H9 (cell line): ENCODE data around the gene GP1BA. TPM values are rescaled to one million over a fixed set of nuclear protein-coding genes. Genes with fewer than 3 reads are reported as not detected.

Source experiments
- DNase-seq: peaks from one replicate; pipeline ENCODE4 v3.0.0-alpha.2; 2017
- H2AFZ ChIP-seq: one replicate; pipeline ENCODE4 v1.6.1; 2013; ENCODE audit warnings: mild to moderate bottlenecking, low read length, control low read depth, moderate library complexity
- H2AK5ac ChIP-seq: 2 replicates; pipeline ENCODE4 v1.6.1; 2013; ENCODE audit warnings: low read length, control low read depth, mixed read lengths; ENCODE audit not compliant: insufficient read length
- H2BK120ac ChIP-seq: one replicate; pipeline ENCODE4 v1.6.1; 2013; ENCODE audit warnings: low read depth, mild to moderate bottlenecking, low read length, control low read depth, inconsistent platforms; ENCODE audit not compliant: poor library complexity, severe bottlenecking
- H2BK12ac ChIP-seq: 2 replicates; pipeline ENCODE4 v1.6.1; 2013; ENCODE audit warnings: low read length, control low read depth, mixed read lengths, low read depth; ENCODE audit not compliant: insufficient read length
- H2BK15ac ChIP-seq: 2 replicates; pipeline ENCODE4 v1.6.1; 2013; ENCODE audit warnings: low read depth, low read length, control low read depth
- H2BK20ac ChIP-seq: one replicate; pipeline ENCODE4 v1.6.1; 2013; ENCODE audit warnings: low read depth, mild to moderate bottlenecking, low read length, control low read depth, inconsistent platforms; ENCODE audit not compliant: poor library complexity, severe bottlenecking
- H2BK5ac ChIP-seq: 2 replicates; pipeline ENCODE4 v1.6.1; 2013; ENCODE audit warnings: low read length, control low read depth, mixed read lengths; ENCODE audit not compliant: insufficient read length
- H3K14ac ChIP-seq: 2 replicates; pipeline ENCODE4 v1.6.1; 2013; ENCODE audit warnings: low read length, control low read depth; ENCODE audit not compliant: insufficient read depth
- H3K18ac ChIP-seq: 2 replicates; pipeline ENCODE4 v1.6.1; 2013; ENCODE audit warnings: low read depth, mild to moderate bottlenecking, mixed read lengths, low read length, control low read depth; ENCODE audit not compliant: insufficient read length
- H3K23ac ChIP-seq: 2 replicates; pipeline ENCODE4 v1.6.1; 2013; ENCODE audit warnings: low read length, control low read depth, mixed read lengths, low read depth; ENCODE audit not compliant: insufficient read length
- H3K23me2 ChIP-seq: 2 replicates; pipeline ENCODE4 v1.6.1; 2013; ENCODE audit warnings: low read depth, mild to moderate bottlenecking, mixed read lengths, low read length, control low read depth; ENCODE audit not compliant: insufficient read length, poor library complexity, severe bottlenecking
- H3K27ac ChIP-seq: 2 replicates; pipeline ENCODE4 v1.5.1; 2013; ENCODE audit warnings: low read length, control low read depth, mixed read lengths, low read depth; ENCODE audit not compliant: insufficient read length
- H3K27me3 ChIP-seq: 2 replicates; pipeline ENCODE4 v1.6.1; 2013; ENCODE audit warnings: low read length, control low read depth, inconsistent platforms; ENCODE audit not compliant: insufficient read depth
- H3K4ac ChIP-seq: 2 replicates; pipeline ENCODE4 v1.6.1; 2013; ENCODE audit warnings: low read depth, mild to moderate bottlenecking, control low read depth, inconsistent platforms, low read length, moderate library complexity
- H3K4me1 ChIP-seq: 2 replicates; pipeline ENCODE4 v1.6.1; 2013; ENCODE audit warnings: low read length, control low read depth, inconsistent platforms; ENCODE audit not compliant: insufficient read depth
- H3K4me2 ChIP-seq: 2 replicates; pipeline ENCODE4 v1.6.1; 2013; ENCODE audit warnings: low read length, control low read depth, mixed read lengths; ENCODE audit not compliant: insufficient read length, insufficient read depth
- H3K56ac ChIP-seq: 2 replicates; pipeline ENCODE4 v1.6.1; 2013; ENCODE audit warnings: low read depth, mild to moderate bottlenecking, mixed read lengths, low read length, control low read depth; ENCODE audit not compliant: insufficient read length
- H3K79me1 ChIP-seq: 2 replicates; pipeline ENCODE4 v1.6.1; 2013; ENCODE audit warnings: low read depth, mild to moderate bottlenecking, moderate library complexity, low read length, control low read depth, inconsistent platforms; ENCODE audit not compliant: insufficient read depth, poor library complexity, severe bottlenecking
- H3K79me2 ChIP-seq: 2 replicates; pipeline ENCODE4 v1.6.1; 2013; ENCODE audit warnings: low read length, control low read depth, inconsistent platforms; ENCODE audit not compliant: insufficient read depth
- H3K9ac ChIP-seq: 2 replicates; pipeline ENCODE4 v1.6.1; 2013; ENCODE audit warnings: low read length, control low read depth, mixed read lengths; ENCODE audit not compliant: insufficient read length; ENCODE audit errors: extremely low read depth
- H3K9me3 ChIP-seq: one replicate; pipeline ENCODE4 v1.6.1; 2013; ENCODE audit warnings: low read depth, low read length, inconsistent platforms; ENCODE audit not compliant: control insufficient read depth
- H3T11ph ChIP-seq: one replicate; pipeline ENCODE4 v1.6.1; 2013; ENCODE audit warnings: mild to moderate bottlenecking, low read length, control low read depth, inconsistent platforms
- H4K20me1 ChIP-seq: one replicate; pipeline ENCODE4 v1.6.1; 2013; ENCODE audit not compliant: control insufficient read depth, insufficient read length, insufficient read depth
- H4K5ac ChIP-seq: 2 replicates; pipeline ENCODE4 v1.6.1; 2013; ENCODE audit warnings: low read depth, mild to moderate bottlenecking, mixed read lengths, low read length, control low read depth; ENCODE audit not compliant: insufficient read length
- H4K8ac ChIP-seq: replicated peaks from 2 replicates; pipeline ENCODE4 v1.6.1; 2013; ENCODE audit warnings: low read length, control low read depth, mixed read lengths, low read depth; ENCODE audit not compliant: insufficient read length
- H4K91ac ChIP-seq: 2 replicates; pipeline ENCODE4 v1.6.1; 2013; ENCODE audit warnings: low read depth, mild to moderate bottlenecking, moderate library complexity, mixed read lengths, low read length, control low read depth; ENCODE audit not compliant: insufficient read length
- H3K27ac Mint-ChIP-seq, 3 experiments: 2 replicates in 2 of 3; 3 replicates in 1 of 3; pipeline ENCODE4 v1.8.0; 2020 to 2021; ENCODE audit warnings: mixed read lengths in 3 of 3, mild to moderate bottlenecking in 1 of 3, moderate library complexity in 1 of 3
- H3K27me3 Mint-ChIP-seq: 2 replicates; pipeline ENCODE4 v1.8.0; 2021; ENCODE audit warnings: low read depth, mild to moderate bottlenecking, moderate library complexity, mixed read lengths
- H3K36me3 Mint-ChIP-seq, 3 experiments: 2 replicates in 2 of 3; 3 replicates in 1 of 3; pipeline ENCODE4 v1.8.0; 2020 to 2021; ENCODE audit warnings: low read depth in 3 of 3, mixed read lengths in 3 of 3; ENCODE audit not compliant: insufficient read depth in 1 of 3
- H3K4me1 Mint-ChIP-seq, 2 experiments: 2 replicates each; pipeline ENCODE4 v1.8.0; 2020; ENCODE audit warnings: mixed read lengths in 2 of 2
- H3K4me3 Mint-ChIP-seq, 2 experiments: 2 replicates in 1 of 2; 3 replicates in 1 of 2; pipeline ENCODE4 v1.8.0; 2020 to 2021; ENCODE audit warnings: mild to moderate bottlenecking in 2 of 2, mixed read lengths in 2 of 2, moderate library complexity in 1 of 2
- H3K9me3 Mint-ChIP-seq, 2 experiments: 2 replicates in 1 of 2; 3 replicates in 1 of 2; pipeline ENCODE4 v1.8.0; 2020; ENCODE audit warnings: mild to moderate bottlenecking in 2 of 2, mixed read lengths in 2 of 2, moderate library complexity in 1 of 2
- WGBS: extraction: QIAGEN DNeasy Blood & Tissue Kit; methylation state at CpG from one replicate; pipeline ENCODE4 v1.1.7; 2013; ENCODE audit warnings: missing lambda C conversion rate, low lambda C conversion rate, mixed read lengths; ENCODE audit not compliant: insufficient read length; ENCODE audit errors: extremely low coverage; 5-methylcytosine and 5-hydroxymethylcytosine counted together
- total RNA-seq: library from RNA; stranded (reverse); gene quantifications from 2 replicates; pipeline ENCODE4 v1.2.1, GENCODE V29; 2021
- TF ChIP-seq, protein P1 (sequence below): fragments of 200-600 bp; sonication (generic); conservative IDR thresholded peaks from 3 replicates; pipeline ENCODE4 v1.8.0; 2021; ENCODE audit warnings: antibody characterized with exemption, mild to moderate bottlenecking

The GP1BA gene
- total RNA-seq, 1 experiment from 2014 or later = not detected

DNA sequence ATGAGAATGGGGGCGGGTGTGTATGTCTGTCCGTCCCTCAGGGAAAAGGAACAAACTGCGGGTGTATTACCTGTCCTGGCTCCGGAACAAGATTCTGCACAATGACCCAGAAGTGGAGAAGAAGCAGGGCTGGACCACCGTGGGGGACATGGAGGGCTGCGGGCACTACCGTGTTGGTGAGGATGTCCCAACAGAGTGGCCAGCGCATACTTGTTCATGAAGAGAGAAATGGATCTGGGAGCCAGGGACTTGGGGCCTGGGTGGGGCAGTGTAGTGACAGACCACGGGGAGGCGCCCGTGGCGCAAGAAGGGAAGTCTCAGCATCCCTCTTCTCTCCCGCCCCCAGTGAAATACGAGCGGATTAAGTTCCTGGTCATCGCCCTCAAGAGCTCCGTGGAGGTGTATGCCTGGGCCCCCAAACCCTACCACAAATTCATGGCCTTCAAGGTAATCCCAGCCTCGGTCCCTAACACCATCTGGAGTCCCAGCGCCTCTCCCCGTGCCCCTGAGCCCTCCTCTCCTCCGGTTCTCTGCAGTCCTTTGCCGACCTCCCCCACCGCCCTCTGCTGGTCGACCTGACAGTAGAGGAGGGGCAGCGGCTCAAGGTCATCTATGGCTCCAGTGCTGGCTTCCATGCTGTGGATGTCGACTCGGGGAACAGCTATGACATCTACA, 36.3 kb upstream of the GP1BA start:
- Histone ChIP-seq H3K4ac (no peak overlapping the region), H3K4me1 (no peaks in the 10 kb centered on the region), H4K20me1 (no peaks in the 10 kb centered on the region), H3K23me2 (peaks cover 12% of the 10 kb centered on the region), H2BK120ac (no peak overlapping the region), H3K79me2 (no peaks in the 10 kb centered on the region), H2AK5ac (no peak overlapping the region), H2BK5ac (no peak overlapping the region), H3K27me3 (no peaks in the 10 kb centered on the region), H3T11ph (no peak overlapping the region), H3K4me2 (no peak overlapping the region), H2BK15ac (no peak overlapping the region), H3K27ac (no peak overlapping the region), H4K5ac (no peak overlapping the region), H3K56ac (no peak overlapping the region), H3K23ac (no peak overlapping the region), H4K91ac (no peak overlapping the region), H2BK20ac (no peak overlapping the region), H4K8ac (no peak overlapping the region), H3K14ac (no peak overlapping the region), H3K9me3 (no peaks in the 10 kb centered on the region), H3K18ac (no peak overlapping the region), H2AFZ (no peak overlapping the region), H2BK12ac (no peak overlapping the region), H3K79me1 (no peaks in the 10 kb centered on the region), H3K9ac (no peak overlapping the region)
- peak; percentile 87 for DNase-seq
- no CpG with 5 or more reads among the region's 27 CpGs for WGBS
- Mint-ChIP-seq H3K36me3 (peaks cover 8 to 46% (median 44%) of the 10 kb centered on the region in 3 experiments; a peak in 6 of 7 replicates), H3K27ac (peak overlapping the region in 1 of 3 experiments; percentile 19; a peak in 2 of 7 replicates), H3K9me3 (no peaks in the 10 kb centered on the region), H3K27me3 (no peaks in the 10 kb centered on the region), H3K4me1 (peaks cover 4 to 19% of the 10 kb centered on the region in 2 experiments), H3K4me3 (peak overlapping the region in 1 of 2 experiments; percentile 18; a peak in 1 of 5 replicates)
- TF ChIP-seq, protein P1, sequence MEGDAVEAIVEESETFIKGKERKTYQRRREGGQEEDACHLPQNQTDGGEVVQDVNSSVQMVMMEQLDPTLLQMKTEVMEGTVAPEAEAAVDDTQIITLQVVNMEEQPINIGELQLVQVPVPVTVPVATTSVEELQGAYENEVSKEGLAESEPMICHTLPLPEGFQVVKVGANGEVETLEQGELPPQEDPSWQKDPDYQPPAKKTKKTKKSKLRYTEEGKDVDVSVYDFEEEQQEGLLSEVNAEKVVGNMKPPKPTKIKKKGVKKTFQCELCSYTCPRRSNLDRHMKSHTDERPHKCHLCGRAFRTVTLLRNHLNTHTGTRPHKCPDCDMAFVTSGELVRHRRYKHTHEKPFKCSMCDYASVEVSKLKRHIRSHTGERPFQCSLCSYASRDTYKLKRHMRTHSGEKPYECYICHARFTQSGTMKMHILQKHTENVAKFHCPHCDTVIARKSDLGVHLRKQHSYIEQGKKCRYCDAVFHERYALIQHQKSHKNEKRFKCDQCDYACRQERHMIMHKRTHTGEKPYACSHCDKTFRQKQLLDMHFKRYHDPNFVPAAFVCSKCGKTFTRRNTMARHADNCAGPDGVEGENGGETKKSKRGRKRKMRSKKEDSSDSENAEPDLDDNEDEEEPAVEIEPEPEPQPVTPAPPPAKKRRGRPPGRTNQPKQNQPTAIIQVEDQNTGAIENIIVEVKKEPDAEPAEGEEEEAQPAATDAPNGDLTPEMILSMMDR = peak; percentile 60
